Measurements from ENCODE around the gene RALGAPA1. TPM values are rescaled to one million over a fixed set of nuclear protein-coding genes. Genes with fewer than 3 reads are reported as not detected.
"Not testable (repeated sequence)": the region's sequence is repeated elsewhere in the genome, so short reads cannot be mapped to it uniquely, and the experiment has no call there.

RALGAPA1 gene
- polyA plus RNA-seq, 1 donor: 33.3 TPM

- Histone ChIP-seq H3K4me1 (ENCODE audit: control insufficient read depth, insufficient read depth, low read length) (no peaks in the 10 kb centered on the region), H3K4me3 (ENCODE audit: low read length) (no peak overlapping the region), H3K9me3 (ENCODE audit: control insufficient read depth, low read depth, low read length) (no peaks in the 10 kb centered on the region), H3K27ac (ENCODE audit: low read length) (no peak overlapping the region), H3K27me3 (ENCODE audit: control insufficient read depth, insufficient read depth, low read length) (no peaks in the 10 kb centered on the region), H3K36me3 (ENCODE audit: control insufficient read depth, insufficient read depth, low read length) (peaks cover 25% of the 10 kb centered on the region)
- DNase-seq: no peak
- WGBS (ENCODE audit: insufficient coverage, low lambda C conversion rate): 100% methylated on average over 2 of the region's 3 CpGs
Observed at GRCh38 chr14:35632271-35632670, 176.8 kb downstream of the RALGAPA1 start.

- Histone ChIP-seq H3K9me3 (ENCODE audit: control insufficient read depth, low read depth, low read length) (no peaks in the 10 kb centered on the region), H3K27me3 (ENCODE audit: control insufficient read depth, insufficient read depth, low read length) (no peaks in the 10 kb centered on the region), H3K4me1 (ENCODE audit: control insufficient read depth, insufficient read depth, low read length) (no peaks in the 10 kb centered on the region), H3K4me3 (ENCODE audit: low read length) (no peak overlapping the region), H3K36me3 (ENCODE audit: control insufficient read depth, insufficient read depth, low read length) (peaks cover 21% of the 10 kb centered on the region), H3K27ac (ENCODE audit: low read length) (no peak overlapping the region)
- 100% methylated on average over 2 of the region's 2 CpGs for WGBS (ENCODE audit: insufficient coverage, low lambda C conversion rate)
- DNase-seq: no peak
Observed at GRCh38 chr14:35631071-35631805, 177.9 kb downstream of the RALGAPA1 start.

GRCh38 chr14:35628989-35629388, 180.1 kb downstream of the RALGAPA1 start:
- WGBS (ENCODE audit: insufficient coverage, low lambda C conversion rate): 90% methylated on average over 2 of the region's 3 CpGs
- Histone ChIP-seq H3K27me3 (ENCODE audit: control insufficient read depth, insufficient read depth, low read length) (no peaks in the 10 kb centered on the region), H3K27ac (ENCODE audit: low read length) (no peak overlapping the region), H3K4me3 (ENCODE audit: low read length) (no peak overlapping the region), H3K36me3 (ENCODE audit: control insufficient read depth, insufficient read depth, low read length) (peaks cover 11% of the 10 kb centered on the region), H3K4me1 (ENCODE audit: control insufficient read depth, insufficient read depth, low read length) (no peaks in the 10 kb centered on the region), H3K9me3 (ENCODE audit: control insufficient read depth, low read depth, low read length) (no peaks in the 10 kb centered on the region)
- DNase-seq: no peak

GRCh38 chr14:35626947-35627346, 182.1 kb downstream of the RALGAPA1 start:
- peaks cover 11% of the 10 kb centered on the region for H3K36me3 ChIP-seq (ENCODE audit: control insufficient read depth, insufficient read depth, low read length)
- WGBS (ENCODE audit: insufficient coverage, low lambda C conversion rate): 90% methylated on average over 1 of the region's 2 CpGs

GRCh38 chr14:35621996-35622395, 187.1 kb downstream of the RALGAPA1 start:
- DNase-seq; H3K4me1 ChIP-seq (ENCODE audit: control insufficient read depth, insufficient read depth, low read length); H3K9me3 ChIP-seq (ENCODE audit: control insufficient read depth, low read depth, low read length); H3K36me3 ChIP-seq (ENCODE audit: control insufficient read depth, insufficient read depth, low read length); H3K27ac ChIP-seq (ENCODE audit: low read length); H3K4me3 ChIP-seq (ENCODE audit: low read length); H3K27me3 ChIP-seq (ENCODE audit: control insufficient read depth, insufficient read depth, low read length): not testable (repeated sequence)
- no CpG with 5 or more reads among the region's 4 CpGs for WGBS (ENCODE audit: insufficient coverage, low lambda C conversion rate)

More at GRCh38 chr14:35626947-35627346, 182.1 kb downstream of the RALGAPA1 start:
- not testable (repeated sequence) for H3K27me3 ChIP-seq (ENCODE audit: control insufficient read depth, insufficient read depth, low read length); H3K9me3 ChIP-seq (ENCODE audit: control insufficient read depth, low read depth, low read length); DNase-seq; H3K4me1 ChIP-seq (ENCODE audit: control insufficient read depth, insufficient read depth, low read length); H3K27ac ChIP-seq (ENCODE audit: low read length); H3K4me3 ChIP-seq (ENCODE audit: low read length)

GRCh38 chr14:35619998-35620397, 189.1 kb downstream of the RALGAPA1 start:
- not testable (repeated sequence) for DNase-seq; H3K36me3 ChIP-seq (ENCODE audit: control insufficient read depth, insufficient read depth, low read length)
- WGBS (ENCODE audit: insufficient coverage, low lambda C conversion rate): no CpG with 5 or more reads among the region's 6 CpGs

GRCh38 chr14:35619461-35619860, 189.6 kb downstream of the RALGAPA1 start:
- not testable (repeated sequence) for DNase-seq; H3K9me3 ChIP-seq (ENCODE audit: control insufficient read depth, low read depth, low read length); H3K4me1 ChIP-seq (ENCODE audit: control insufficient read depth, insufficient read depth, low read length); H3K4me3 ChIP-seq (ENCODE audit: low read length); H3K27ac ChIP-seq (ENCODE audit: low read length); H3K36me3 ChIP-seq (ENCODE audit: control insufficient read depth, insufficient read depth, low read length); H3K27me3 ChIP-seq (ENCODE audit: control insufficient read depth, insufficient read depth, low read length)
- no CpG with 5 or more reads among the region's 1 CpG for WGBS (ENCODE audit: insufficient coverage, low lambda C conversion rate)

More at GRCh38 chr14:35619998-35620397, 189.1 kb downstream of the RALGAPA1 start:
- not testable (repeated sequence) for H3K4me3 ChIP-seq (ENCODE audit: low read length); H3K27me3 ChIP-seq (ENCODE audit: control insufficient read depth, insufficient read depth, low read length); H3K4me1 ChIP-seq (ENCODE audit: control insufficient read depth, insufficient read depth, low read length); H3K9me3 ChIP-seq (ENCODE audit: control insufficient read depth, low read depth, low read length); H3K27ac ChIP-seq (ENCODE audit: low read length)

GRCh38 chr14:35617500-35617899, 191.6 kb downstream of the RALGAPA1 start:
- Histone ChIP-seq H3K4me3 (ENCODE audit: low read length) (no peak overlapping the region), H3K4me1 (ENCODE audit: control insufficient read depth, insufficient read depth, low read length) (no peaks in the 10 kb centered on the region), H3K27me3 (ENCODE audit: control insufficient read depth, insufficient read depth, low read length) (no peaks in the 10 kb centered on the region), H3K36me3 (ENCODE audit: control insufficient read depth, insufficient read depth, low read length) (peaks cover 4% of the 10 kb centered on the region), H3K9me3 (ENCODE audit: control insufficient read depth, low read depth, low read length) (no peaks in the 10 kb centered on the region), H3K27ac (ENCODE audit: low read length) (no peak overlapping the region)
- WGBS (ENCODE audit: insufficient coverage, low lambda C conversion rate): no CpG with 5 or more reads among the region's 3 CpGs
- no peak for DNase-seq

- Histone ChIP-seq H3K4me3 (ENCODE audit: low read length) (no peak overlapping the region), H3K4me1 (ENCODE audit: control insufficient read depth, insufficient read depth, low read length) (no peaks in the 10 kb centered on the region), H3K36me3 (ENCODE audit: control insufficient read depth, insufficient read depth, low read length) (peaks cover 22% of the 10 kb centered on the region), H3K27me3 (ENCODE audit: control insufficient read depth, insufficient read depth, low read length) (no peaks in the 10 kb centered on the region), H3K27ac (ENCODE audit: low read length) (no peak overlapping the region), H3K9me3 (ENCODE audit: control insufficient read depth, low read depth, low read length) (no peaks in the 10 kb centered on the region)
- 100% methylated on average over 1 of the region's 3 CpGs for WGBS (ENCODE audit: insufficient coverage, low lambda C conversion rate)
- DNase-seq: no peak
Observed at GRCh38 chr14:35607380-35607779, 201.7 kb downstream of the RALGAPA1 start.

- no peak for DNase-seq
- H3K27me3 ChIP-seq (ENCODE audit: control insufficient read depth, insufficient read depth, low read length): no peaks in the 10 kb centered on the region
- no peak overlapping the region for H3K27ac ChIP-seq (ENCODE audit: low read length)
- no peaks in the 10 kb centered on the region for H3K4me1 ChIP-seq (ENCODE audit: control insufficient read depth, insufficient read depth, low read length)
- no peaks in the 10 kb centered on the region for H3K9me3 ChIP-seq (ENCODE audit: control insufficient read depth, low read depth, low read length)
- H3K4me3 ChIP-seq (ENCODE audit: low read length): no peak overlapping the region
- WGBS (ENCODE audit: insufficient coverage, low lambda C conversion rate): no CpG with 5 or more reads among the region's 1 CpG
- peaks cover 21% of the 10 kb centered on the region for H3K36me3 ChIP-seq (ENCODE audit: control insufficient read depth, insufficient read depth, low read length)
Observed at GRCh38 chr14:35600253-35600652, 208.8 kb downstream of the RALGAPA1 start.

- H3K27me3 ChIP-seq (ENCODE audit: control insufficient read depth, insufficient read depth, low read length): no peaks in the 10 kb centered on the region
- DNase-seq: no peak
- H3K4me3 ChIP-seq (ENCODE audit: low read length): no peak overlapping the region
- no peak overlapping the region for H3K27ac ChIP-seq (ENCODE audit: low read length)
- no CpG with 5 or more reads among the region's 2 CpGs for WGBS (ENCODE audit: insufficient coverage, low lambda C conversion rate)
- H3K4me1 ChIP-seq (ENCODE audit: control insufficient read depth, insufficient read depth, low read length): no peaks in the 10 kb centered on the region
- H3K9me3 ChIP-seq (ENCODE audit: control insufficient read depth, low read depth, low read length): peaks cover 6% of the 10 kb centered on the region
- H3K36me3 ChIP-seq (ENCODE audit: control insufficient read depth, insufficient read depth, low read length): peaks cover 17% of the 10 kb centered on the region
Observed at GRCh38 chr14:35594616-35595015, 214.5 kb downstream of the RALGAPA1 start.

Data from large intestine (tissue), 3 donors.